SK-N-SH (cell line): ENCODE data around the gene COL5A1. TPM values are rescaled to one million over a fixed set of nuclear protein-coding genes. Genes with fewer than 3 reads are reported as not detected.

ENCODE experiments used
- CTCF ChIA-PET: fragments of 300-600, 350-600 bp; formaldehyde crosslinking; extraction: SDS; loops from one replicate; lab custom pipeline; 2021; lab: Yijun Ruan, JAX
- POLR2A ChIA-PET: fragments of 350-600 bp; sonication (Branson Sonifier 250); formaldehyde crosslinking; extraction: SDS; loops from one replicate; lab custom pipeline; 2020; ENCODE audit warnings: antibody characterized with exemption, inconsistent platforms; lab: Yijun Ruan, JAX
- DNase-seq: peaks from one replicate; pipeline ENCODE4 v3.0.0; 2012
- H2AFZ ChIP-seq: fragments of 200-600 bp; sonication (generic); 2 replicates; pipeline ENCODE4 v1.8.1; 2016; ENCODE audit warnings: antibody characterized with exemption, mild to moderate bottlenecking, low read depth
- H3F3A ChIP-seq: fragments of 200-600 bp; sonication (generic); replicated peaks from 2 replicates; pipeline ENCODE3; 2016; ENCODE audit warnings: antibody characterized with exemption, mild to moderate bottlenecking; ENCODE audit not compliant: insufficient read depth
- H3K27ac ChIP-seq, 2 experiments: fragments of 200-500 bp in 1 of 2; fragments of 200-600 bp in 1 of 2; sonication (Bioruptor generic) in 1 of 2; sonication (generic), shearing (Covaris generic) in 1 of 2; 2 replicates each; pipeline versions ENCODE4 v1.5.1 to v1.6.1; 2014 to 2016; ENCODE audit warnings: low read depth in 2 of 2, inconsistent platforms in 1 of 2, low read length in 1 of 2, mild to moderate bottlenecking in 1 of 2, mixed read lengths in 1 of 2
- H3K27me3 ChIP-seq: fragments of 200-600 bp; sonication (generic), shearing (Covaris generic); 2 replicates; pipeline ENCODE4 v1.6.1; 2016; ENCODE audit warnings: mixed run types; ENCODE audit not compliant: insufficient read depth
- H3K36me3 ChIP-seq, 2 experiments: fragments of 200-500 bp in 1 of 2; fragments of 200-600 bp in 1 of 2; sonication (Bioruptor generic) in 1 of 2; sonication (generic) in 1 of 2; replicated peaks in 1 of 2; 2 replicates each; pipeline versions ENCODE3 to v1.5.1; 2014 to 2016; ENCODE audit warnings: low read length in 1 of 2, mild to moderate bottlenecking in 1 of 2; ENCODE audit not compliant: insufficient read depth in 2 of 2, control insufficient read depth in 1 of 2
- H3K4me1 ChIP-seq, 2 experiments: fragments of 200-500 bp in 1 of 2; fragments of 200-600 bp in 1 of 2; sonication (Bioruptor generic) in 1 of 2; sonication (generic), shearing (Covaris generic) in 1 of 2; 2 replicates each; pipeline versions ENCODE4 v1.5.1 to v1.6.1; 2014 to 2016; ENCODE audit warnings: low read depth in 1 of 2, low read length in 1 of 2, mixed run types in 1 of 2; ENCODE audit not compliant: insufficient read depth in 2 of 2, control insufficient read depth in 1 of 2
- H3K4me2 ChIP-seq: fragments of 200-600 bp; sonication (generic), shearing (Covaris generic); 2 replicates; pipeline ENCODE4 v1.6.1; 2017; ENCODE audit warnings: mixed run types
- H3K4me3 ChIP-seq, 2 experiments: fragments of 200-500 bp in 1 of 2; fragments of 200-600 bp in 1 of 2; sonication (Bioruptor generic) in 1 of 2; sonication (generic), shearing (Covaris generic) in 1 of 2; 2 replicates each; pipeline versions ENCODE4 v1.5.1 to v1.8.1; 2014 to 2016; ENCODE audit warnings: low read depth in 2 of 2, inconsistent platforms in 1 of 2, low read length in 1 of 2, mild to moderate bottlenecking in 1 of 2, mixed read lengths in 1 of 2, moderate library complexity in 1 of 2
- H3K79me2 ChIP-seq: fragments of 200-600 bp; sonication (generic); 2 replicates; pipeline ENCODE4 v1.8.1; 2017; ENCODE audit warnings: mild to moderate bottlenecking; ENCODE audit not compliant: insufficient read depth
- H3K9ac ChIP-seq: fragments of 200-600 bp; sonication (generic); 2 replicates; pipeline ENCODE4 v1.6.1; 2017; ENCODE audit warnings: mixed run types
- H3K9me2 ChIP-seq: fragments of 200-600 bp; sonication (generic); 2 replicates; pipeline ENCODE4 v1.6.1; 2017; ENCODE audit warnings: mixed run types
- H3K9me3 ChIP-seq: fragments of 200-600 bp; sonication (generic); 2 replicates; pipeline ENCODE4 v1.6.1; 2017; ENCODE audit warnings: mixed run types, mild to moderate bottlenecking, moderate library complexity
- H4K20me1 ChIP-seq: fragments of 200-600 bp; sonication (generic); 2 replicates; pipeline ENCODE4 v1.6.1; 2017; ENCODE audit warnings: mild to moderate bottlenecking, mixed run types; ENCODE audit not compliant: insufficient read depth
- ELF1 ChIP-seq: IDR thresholded peaks from 2 replicates; pipeline ENCODE4 v1.4.0; 2012
- EZH2phosphoT487 ChIP-seq: fragments of 200-600 bp; sonication (generic); IDR thresholded peaks from 2 replicates; pipeline ENCODE4 v1.6.1; 2017; ENCODE audit warnings: low read depth, mixed run types, mild to moderate bottlenecking, antibody characterized with exemption, moderate library complexity, borderline replicate concordance
- FOSL2 ChIP-seq: IDR thresholded peaks from 2 replicates; pipeline ENCODE4 v1.4.0; 2012; ENCODE audit warnings: low read depth, mild to moderate bottlenecking, moderate library complexity, borderline replicate concordance
- FOXJ3 ChIP-seq: sonication (generic); formaldehyde crosslinking; IDR thresholded peaks from 2 replicates; pipeline ENCODE4 v1.5.1; 2020; ENCODE audit warnings: mild to moderate bottlenecking, missing genetic modification reagents
- GABPA ChIP-seq: IDR thresholded peaks from 2 replicates; pipeline ENCODE4 v1.4.0; 2012; ENCODE audit warnings: low read depth, mild to moderate bottlenecking
- JUND ChIP-seq: IDR thresholded peaks from 2 replicates; pipeline ENCODE4 v1.4.0; 2012
- POLR2AphosphoS5 ChIP-seq: IDR thresholded peaks from 2 replicates; pipeline ENCODE4 v1.6.1; 2012; ENCODE audit warnings: low read depth, low read length
- RAD21 ChIP-seq: IDR thresholded peaks from 2 replicates; pipeline ENCODE4 v1.6.1; 2012; ENCODE audit warnings: mild to moderate bottlenecking, low read length
- RCOR1 ChIP-seq: fragments of 150-350 bp; IDR thresholded peaks from 2 replicates; pipeline ENCODE4 v1.6.1; 2017; ENCODE audit warnings: antibody characterized with exemption, low read length
- RXRA ChIP-seq: IDR thresholded peaks from 2 replicates; pipeline ENCODE4 v1.4.0; 2012; ENCODE audit warnings: low read depth, mild to moderate bottlenecking, borderline replicate concordance
- TCF12 ChIP-seq: IDR thresholded peaks from 2 replicates; pipeline ENCODE4 v1.4.0; 2012
- TEAD4 ChIP-seq: IDR thresholded peaks from 2 replicates; pipeline ENCODE4 v1.4.0; 2012; ENCODE audit warnings: mild to moderate bottlenecking, borderline replicate concordance; ENCODE audit not compliant: insufficient read depth
- YY1 ChIP-seq: IDR thresholded peaks from 2 replicates; pipeline ENCODE4 v1.4.0; 2012; ENCODE audit warnings: low read depth, mild to moderate bottlenecking
- WGBS: methylation state at CpG from one replicate; pipeline ENCODE4 v1.1.6; 2017; ENCODE audit warnings: low lambda C conversion rate; 5-methylcytosine and 5-hydroxymethylcytosine counted together
- polyA plus RNA-seq, 3 experiments: library from polyadenylated mRNA; depleted of rRNA; stranded (reverse); fragments of >200 nt; gene quantifications; 2 replicates each; pipeline ENCODE4 v1.2.3, GENCODE V29; 2012
- TF ChIP-seq, protein P1 (sequence below): IDR thresholded peaks from 2 replicates; pipeline ENCODE4; 2012
- TF ChIP-seq, protein P2 (sequence below): fragments of 150-350 bp; IDR thresholded peaks from 2 replicates; pipeline ENCODE4 v1.6.1; 2017; ENCODE audit warnings: antibody characterized with exemption, low read length, low read depth, borderline replicate concordance
- TF ChIP-seq, protein P3 (sequence below): IDR thresholded peaks from 2 replicates; pipeline ENCODE4 v1.4.0; 2012; ENCODE audit warnings: low read depth
- TF ChIP-seq, protein P4 (sequence below): IDR thresholded peaks from 2 replicates; pipeline ENCODE4 v1.6.1; 2012; ENCODE audit warnings: mild to moderate bottlenecking, low read depth, low read length, moderate library complexity
- TF ChIP-seq, protein P5 (sequence below): IDR thresholded peaks from 2 replicates; pipeline ENCODE4 v1.4.0; 2012; ENCODE audit warnings: low read depth, borderline replicate concordance
- TF ChIP-seq, protein P6 (sequence below): fragments of 200-600 bp; sonication (generic); IDR thresholded peaks from 2 replicates; pipeline ENCODE4 v1.6.1; 2017; ENCODE audit warnings: antibody characterized with exemption, mild to moderate bottlenecking, moderate library complexity

COL5A1 gene
- polyA plus RNA-seq, 1 of the 3 experiments (the other 2 are of a cell fraction) = 73.8 TPM

DNA sequence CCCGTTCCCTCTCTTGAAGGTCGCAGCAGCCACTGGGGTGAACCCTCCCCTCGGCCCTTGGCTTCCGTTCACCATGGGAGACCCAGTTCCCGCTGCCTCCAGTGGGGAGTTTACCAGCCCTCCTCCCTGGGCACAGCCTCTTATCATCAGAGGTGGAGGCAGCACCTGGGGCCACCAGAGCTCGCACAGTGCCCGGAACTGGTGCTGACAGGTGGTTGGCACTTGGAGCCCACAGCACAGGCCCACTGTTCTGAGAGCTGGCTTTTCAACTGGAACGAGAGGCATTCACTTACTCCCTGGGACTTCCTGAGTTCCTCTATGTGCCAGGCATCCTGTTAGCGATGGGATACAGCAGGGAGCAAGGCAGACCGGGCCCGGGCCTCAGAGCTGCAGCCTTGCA, 132.2 kb downstream of the COL5A1 start:
- no peak overlapping the region for H2AFZ ChIP-seq
- peaks cover 0 to 29% of the 10 kb centered on the region in 2 experiments; a peak in 1 of 4 replicates for H3K4me1 ChIP-seq
- H3K4me2 ChIP-seq = no peak overlapping the region
- TF ChIP-seq, protein P1, sequence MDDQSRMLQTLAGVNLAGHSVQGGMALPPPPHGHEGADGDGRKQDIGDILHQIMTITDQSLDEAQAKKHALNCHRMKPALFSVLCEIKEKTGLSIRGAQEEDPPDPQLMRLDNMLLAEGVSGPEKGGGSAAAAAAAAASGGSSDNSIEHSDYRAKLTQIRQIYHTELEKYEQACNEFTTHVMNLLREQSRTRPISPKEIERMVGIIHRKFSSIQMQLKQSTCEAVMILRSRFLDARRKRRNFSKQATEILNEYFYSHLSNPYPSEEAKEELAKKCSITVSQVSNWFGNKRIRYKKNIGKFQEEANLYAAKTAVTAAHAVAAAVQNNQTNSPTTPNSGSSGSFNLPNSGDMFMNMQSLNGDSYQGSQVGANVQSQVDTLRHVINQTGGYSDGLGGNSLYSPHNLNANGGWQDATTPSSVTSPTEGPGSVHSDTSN = no peak
- no peak for TF ChIP-seq EZH2phosphoT487
- TF ChIP-seq, protein P2, sequence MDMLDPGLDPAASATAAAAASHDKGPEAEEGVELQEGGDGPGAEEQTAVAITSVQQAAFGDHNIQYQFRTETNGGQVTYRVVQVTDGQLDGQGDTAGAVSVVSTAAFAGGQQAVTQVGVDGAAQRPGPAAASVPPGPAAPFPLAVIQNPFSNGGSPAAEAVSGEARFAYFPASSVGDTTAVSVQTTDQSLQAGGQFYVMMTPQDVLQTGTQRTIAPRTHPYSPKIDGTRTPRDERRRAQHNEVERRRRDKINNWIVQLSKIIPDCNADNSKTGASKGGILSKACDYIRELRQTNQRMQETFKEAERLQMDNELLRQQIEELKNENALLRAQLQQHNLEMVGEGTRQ = no peak
- TF ChIP-seq RAD21 = no peak
- no peak for TF ChIP-seq FOXJ3 (CRISPR knock-in tag)
- TF ChIP-seq, protein P3, sequence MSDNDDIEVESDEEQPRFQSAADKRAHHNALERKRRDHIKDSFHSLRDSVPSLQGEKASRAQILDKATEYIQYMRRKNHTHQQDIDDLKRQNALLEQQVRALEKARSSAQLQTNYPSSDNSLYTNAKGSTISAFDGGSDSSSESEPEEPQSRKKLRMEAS = no peak
- no peak for TF ChIP-seq GABPA
- TF ChIP-seq RXRA = no peak
- TF ChIP-seq, protein P4, sequence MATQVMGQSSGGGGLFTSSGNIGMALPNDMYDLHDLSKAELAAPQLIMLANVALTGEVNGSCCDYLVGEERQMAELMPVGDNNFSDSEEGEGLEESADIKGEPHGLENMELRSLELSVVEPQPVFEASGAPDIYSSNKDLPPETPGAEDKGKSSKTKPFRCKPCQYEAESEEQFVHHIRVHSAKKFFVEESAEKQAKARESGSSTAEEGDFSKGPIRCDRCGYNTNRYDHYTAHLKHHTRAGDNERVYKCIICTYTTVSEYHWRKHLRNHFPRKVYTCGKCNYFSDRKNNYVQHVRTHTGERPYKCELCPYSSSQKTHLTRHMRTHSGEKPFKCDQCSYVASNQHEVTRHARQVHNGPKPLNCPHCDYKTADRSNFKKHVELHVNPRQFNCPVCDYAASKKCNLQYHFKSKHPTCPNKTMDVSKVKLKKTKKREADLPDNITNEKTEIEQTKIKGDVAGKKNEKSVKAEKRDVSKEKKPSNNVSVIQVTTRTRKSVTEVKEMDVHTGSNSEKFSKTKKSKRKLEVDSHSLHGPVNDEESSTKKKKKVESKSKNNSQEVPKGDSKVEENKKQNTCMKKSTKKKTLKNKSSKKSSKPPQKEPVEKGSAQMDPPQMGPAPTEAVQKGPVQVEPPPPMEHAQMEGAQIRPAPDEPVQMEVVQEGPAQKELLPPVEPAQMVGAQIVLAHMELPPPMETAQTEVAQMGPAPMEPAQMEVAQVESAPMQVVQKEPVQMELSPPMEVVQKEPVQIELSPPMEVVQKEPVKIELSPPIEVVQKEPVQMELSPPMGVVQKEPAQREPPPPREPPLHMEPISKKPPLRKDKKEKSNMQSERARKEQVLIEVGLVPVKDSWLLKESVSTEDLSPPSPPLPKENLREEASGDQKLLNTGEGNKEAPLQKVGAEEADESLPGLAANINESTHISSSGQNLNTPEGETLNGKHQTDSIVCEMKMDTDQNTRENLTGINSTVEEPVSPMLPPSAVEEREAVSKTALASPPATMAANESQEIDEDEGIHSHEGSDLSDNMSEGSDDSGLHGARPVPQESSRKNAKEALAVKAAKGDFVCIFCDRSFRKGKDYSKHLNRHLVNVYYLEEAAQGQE = no peak
- TF ChIP-seq RCOR1 = no peak
- no peak for TF ChIP-seq ELF1
- TF ChIP-seq TCF12 = no peak
- TF ChIP-seq, protein P5, sequence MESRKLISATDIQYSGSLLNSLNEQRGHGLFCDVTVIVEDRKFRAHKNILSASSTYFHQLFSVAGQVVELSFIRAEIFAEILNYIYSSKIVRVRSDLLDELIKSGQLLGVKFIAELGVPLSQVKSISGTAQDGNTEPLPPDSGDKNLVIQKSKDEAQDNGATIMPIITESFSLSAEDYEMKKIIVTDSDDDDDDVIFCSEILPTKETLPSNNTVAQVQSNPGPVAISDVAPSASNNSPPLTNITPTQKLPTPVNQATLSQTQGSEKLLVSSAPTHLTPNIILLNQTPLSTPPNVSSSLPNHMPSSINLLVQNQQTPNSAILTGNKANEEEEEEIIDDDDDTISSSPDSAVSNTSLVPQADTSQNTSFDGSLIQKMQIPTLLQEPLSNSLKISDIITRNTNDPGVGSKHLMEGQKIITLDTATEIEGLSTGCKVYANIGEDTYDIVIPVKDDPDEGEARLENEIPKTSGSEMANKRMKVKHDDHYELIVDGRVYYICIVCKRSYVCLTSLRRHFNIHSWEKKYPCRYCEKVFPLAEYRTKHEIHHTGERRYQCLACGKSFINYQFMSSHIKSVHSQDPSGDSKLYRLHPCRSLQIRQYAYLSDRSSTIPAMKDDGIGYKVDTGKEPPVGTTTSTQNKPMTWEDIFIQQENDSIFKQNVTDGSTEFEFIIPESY = no peak
- no peak for TF ChIP-seq TEAD4
- no peak for TF ChIP-seq POLR2AphosphoS5
- TF ChIP-seq, protein P6, sequence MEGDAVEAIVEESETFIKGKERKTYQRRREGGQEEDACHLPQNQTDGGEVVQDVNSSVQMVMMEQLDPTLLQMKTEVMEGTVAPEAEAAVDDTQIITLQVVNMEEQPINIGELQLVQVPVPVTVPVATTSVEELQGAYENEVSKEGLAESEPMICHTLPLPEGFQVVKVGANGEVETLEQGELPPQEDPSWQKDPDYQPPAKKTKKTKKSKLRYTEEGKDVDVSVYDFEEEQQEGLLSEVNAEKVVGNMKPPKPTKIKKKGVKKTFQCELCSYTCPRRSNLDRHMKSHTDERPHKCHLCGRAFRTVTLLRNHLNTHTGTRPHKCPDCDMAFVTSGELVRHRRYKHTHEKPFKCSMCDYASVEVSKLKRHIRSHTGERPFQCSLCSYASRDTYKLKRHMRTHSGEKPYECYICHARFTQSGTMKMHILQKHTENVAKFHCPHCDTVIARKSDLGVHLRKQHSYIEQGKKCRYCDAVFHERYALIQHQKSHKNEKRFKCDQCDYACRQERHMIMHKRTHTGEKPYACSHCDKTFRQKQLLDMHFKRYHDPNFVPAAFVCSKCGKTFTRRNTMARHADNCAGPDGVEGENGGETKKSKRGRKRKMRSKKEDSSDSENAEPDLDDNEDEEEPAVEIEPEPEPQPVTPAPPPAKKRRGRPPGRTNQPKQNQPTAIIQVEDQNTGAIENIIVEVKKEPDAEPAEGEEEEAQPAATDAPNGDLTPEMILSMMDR = no peak
- no peak for TF ChIP-seq JUND
- no peak for TF ChIP-seq FOSL2
- no peak for TF ChIP-seq YY1
- H3F3A ChIP-seq = peaks cover 25% of the 10 kb centered on the region
- DNase-seq = no peak
- ChIA-PET CTCF (interaction anchor here (0.5 to 10.3 kb wide), 8 partner anchors 7 to 639 kb away, joined by 3 to 67 read pairs (median 3); no protein-coding TSS in a partner anchor), POLR2A (no interaction called here)
- peaks cover 65 to 81% of the 10 kb centered on the region in 2 experiments for H3K36me3 ChIP-seq
- no peak overlapping the region for H3K4me3 ChIP-seq
- no peak overlapping the region for H3K9ac ChIP-seq
- H3K27ac ChIP-seq = no peak overlapping the region
- no peaks in the 10 kb centered on the region for H3K9me3 ChIP-seq
- H3K9me2 ChIP-seq = no peaks in the 10 kb centered on the region
- peaks cover 52% of the 10 kb centered on the region for H3K79me2 ChIP-seq
- no peaks in the 10 kb centered on the region for H3K27me3 ChIP-seq
- WGBS = 95% methylated on average over 9 of the region's 11 CpGs
- H4K20me1 ChIP-seq = peaks cover 81% of the 10 kb centered on the region
